ENCODE data around the gene NEMP2.

Gene NEMP2

DNA sequence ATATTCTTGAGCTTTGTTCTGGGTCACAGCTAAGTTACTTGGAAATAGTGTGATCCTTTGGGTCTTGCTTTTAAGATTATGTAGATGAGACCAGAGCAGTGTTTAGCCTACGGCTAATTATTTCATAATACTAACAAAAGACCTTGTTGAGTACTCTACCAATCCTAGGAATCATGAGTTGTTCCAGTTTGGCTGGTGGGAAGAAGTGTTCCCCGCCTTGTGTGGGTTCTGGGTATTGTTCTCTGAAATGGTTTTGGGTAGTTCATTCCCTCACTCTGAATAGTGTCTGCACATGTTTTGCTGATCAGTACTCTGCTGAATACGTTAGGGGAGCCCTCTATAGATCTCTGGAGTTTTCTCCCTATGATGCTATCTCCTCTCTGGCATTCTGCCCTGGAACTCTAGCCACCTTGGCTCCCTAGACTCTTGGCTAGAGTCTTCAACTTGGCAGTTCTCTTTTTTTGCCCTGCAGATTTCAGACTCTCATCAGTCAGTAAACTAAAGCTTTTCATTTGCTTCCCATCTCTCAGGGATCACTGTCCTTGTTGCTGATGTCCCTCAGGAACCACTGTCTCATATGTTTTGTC lies 48.4 kb downstream of the NEMP2 start:
- TF ChIP-seq FOXM1 (IDR thresholded peaks at IDR 0.05; ENCODE audit: borderline replicate concordance, low read depth), result no peak
- TF ChIP-seq YY1 (IDR thresholded peaks at IDR 0.05; ENCODE audit: low read depth), result no peak
- TF ChIP-seq EP300 (IDR thresholded peaks at IDR 0.05; ENCODE audit: borderline replicate concordance), result no peak
- no peak for TF ChIP-seq CREB1 (IDR thresholded peaks at IDR 0.05; ENCODE audit: low read depth)
- TF ChIP-seq CEBPB (IDR thresholded peaks at IDR 0.05), result no peak
- no peak for TF ChIP-seq NFIC (IDR thresholded peaks at IDR 0.05)
- no peak for TF ChIP-seq TCF12 (IDR thresholded peaks at IDR 0.05; ENCODE audit: low read depth)
- TF ChIP-seq RAD21 (IDR thresholded peaks at IDR 0.05; ENCODE audit: low read depth), result no peak
- no peak for TF ChIP-seq EGR1 (IDR thresholded peaks at IDR 0.05)
- TF ChIP-seq REST (IDR thresholded peaks at IDR 0.05; ENCODE audit: low read depth), result no peak
- TF ChIP-seq TAF1 (IDR thresholded peaks at IDR 0.05; ENCODE audit: low read depth), result no peak
- no peak for TF ChIP-seq TEAD4 (IDR thresholded peaks at IDR 0.05)

DNA sequence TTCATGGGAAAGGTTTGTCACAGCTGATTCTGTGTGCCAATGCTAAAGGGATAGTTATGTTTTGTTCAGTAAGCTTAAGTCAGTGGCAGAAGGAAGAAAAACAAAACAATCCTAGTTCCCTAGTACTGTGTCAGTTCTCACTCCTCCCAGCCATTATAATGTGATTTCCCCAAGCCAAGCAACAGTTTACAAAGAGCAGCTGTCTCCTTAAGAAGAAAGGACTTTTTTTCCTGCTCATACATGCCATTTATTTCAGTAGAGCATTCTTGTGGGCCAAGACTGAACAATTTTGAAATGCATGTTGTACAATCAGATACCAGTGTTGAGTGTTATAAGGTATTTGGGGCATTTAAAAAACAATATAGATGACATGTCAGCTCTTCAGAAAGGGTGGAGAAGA lies 52.1 kb downstream of the NEMP2 start:
- TF ChIP-seq ZBTB7A (IDR thresholded peaks at IDR 0.05; ENCODE audit: low read depth) (no peak), EGR1 (IDR thresholded peaks at IDR 0.05) (no peak)

DNA sequence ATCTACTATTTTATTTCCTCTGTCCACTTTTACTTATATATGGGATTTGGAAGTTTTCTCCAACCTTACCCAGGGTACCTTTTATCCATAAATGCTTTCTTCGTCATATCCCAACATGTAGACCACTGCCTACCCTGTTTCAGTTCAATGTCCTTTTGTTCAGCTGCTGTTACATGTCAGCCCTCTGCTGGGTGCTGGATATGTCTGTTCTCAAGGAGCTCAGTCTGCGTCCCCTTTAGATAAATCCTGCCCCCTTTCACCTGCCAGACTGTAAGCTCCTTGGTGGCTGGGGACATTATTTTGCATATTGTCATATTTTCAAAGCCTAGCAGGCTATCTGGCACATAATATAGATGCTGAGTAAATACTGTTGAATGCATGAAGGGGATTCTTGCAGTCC lies 53.2 kb downstream of the NEMP2 start:
- TF ChIP-seq YY1 (IDR thresholded peaks at IDR 0.05; ENCODE audit: low read depth) (no peak), MAX (IDR thresholded peaks at IDR 0.05) (no peak), CREB1 (IDR thresholded peaks at IDR 0.05; ENCODE audit: low read depth) (no peak), CEBPB (IDR thresholded peaks at IDR 0.05) (no peak)

GRCh38 chr2:190478572-190479195 lies 55.8 kb downstream of the NEMP2 start:
- TF ChIP-seq, protein P1, sequence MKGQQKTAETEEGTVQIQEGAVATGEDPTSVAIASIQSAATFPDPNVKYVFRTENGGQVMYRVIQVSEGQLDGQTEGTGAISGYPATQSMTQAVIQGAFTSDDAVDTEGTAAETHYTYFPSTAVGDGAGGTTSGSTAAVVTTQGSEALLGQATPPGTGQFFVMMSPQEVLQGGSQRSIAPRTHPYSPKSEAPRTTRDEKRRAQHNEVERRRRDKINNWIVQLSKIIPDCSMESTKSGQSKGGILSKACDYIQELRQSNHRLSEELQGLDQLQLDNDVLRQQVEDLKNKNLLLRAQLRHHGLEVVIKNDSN (IDR thresholded peaks at IDR 0.05), result no peak
- TF ChIP-seq TEAD4 (IDR thresholded peaks at IDR 0.05) (no peak), REST (IDR thresholded peaks at IDR 0.05; ENCODE audit: low read depth) (no peak), RAD21 (IDR thresholded peaks at IDR 0.05; ENCODE audit: low read depth) (no peak), EP300 (IDR thresholded peaks at IDR 0.05; ENCODE audit: borderline replicate concordance) (no peak), YY1 (IDR thresholded peaks at IDR 0.05; ENCODE audit: low read depth) (no peak)

DNA sequence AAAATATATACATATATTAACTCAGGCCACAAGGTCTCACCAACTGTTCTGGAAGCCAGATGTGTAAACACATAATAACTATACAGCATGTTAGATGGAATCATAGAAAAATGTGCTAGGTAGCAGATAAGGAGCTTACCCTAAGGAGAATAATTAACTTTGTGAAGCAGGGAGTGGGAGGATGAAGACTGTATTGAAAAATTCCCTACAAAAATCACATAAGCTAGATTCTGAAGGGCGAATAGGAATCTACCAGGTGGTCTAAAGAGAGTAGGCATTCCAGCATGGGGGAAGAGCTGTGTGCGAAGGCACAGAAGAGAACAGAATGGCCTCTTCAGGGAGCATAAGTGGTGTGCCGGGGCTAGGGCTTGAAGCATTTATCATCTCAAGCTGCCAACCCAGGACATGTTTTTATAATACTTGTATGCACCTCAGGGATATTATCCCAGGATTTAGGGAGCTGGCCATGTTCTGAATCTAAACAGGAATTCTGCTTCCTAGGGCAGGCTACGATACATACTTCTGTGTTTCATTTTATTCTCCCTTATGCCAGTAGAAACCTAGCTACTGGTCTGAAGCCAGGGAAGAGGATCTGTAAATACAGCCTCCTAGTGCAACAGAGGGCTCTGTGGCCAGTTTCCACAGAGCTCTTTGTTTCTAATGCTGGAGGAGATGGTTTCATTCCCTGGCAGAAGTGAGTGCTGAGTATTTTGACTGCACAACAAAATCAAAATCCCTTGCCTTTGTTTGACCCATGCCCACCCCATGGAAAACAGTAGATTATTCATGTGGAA lies 56.7 kb downstream of the NEMP2 start:
- TF ChIP-seq FOXM1 (IDR thresholded peaks at IDR 0.05; ENCODE audit: borderline replicate concordance, low read depth), result no peak
- TF ChIP-seq, protein P1 (IDR thresholded peaks at IDR 0.05), result no peak
- TF ChIP-seq NFIC (IDR thresholded peaks at IDR 0.05), result no peak
- no peak for TF ChIP-seq EGR1 (IDR thresholded peaks at IDR 0.05)
- no peak for TF ChIP-seq EP300 (IDR thresholded peaks at IDR 0.05; ENCODE audit: borderline replicate concordance)

- no peak for TF ChIP-seq REST (IDR thresholded peaks at IDR 0.05; ENCODE audit: low read depth)
- no peak for TF ChIP-seq EGR1 (IDR thresholded peaks at IDR 0.05)
- TF ChIP-seq EP300 (IDR thresholded peaks at IDR 0.05; ENCODE audit: borderline replicate concordance), result no peak
- TF ChIP-seq TAF1 (IDR thresholded peaks at IDR 0.05; ENCODE audit: low read depth), result no peak
- TF ChIP-seq YY1 (IDR thresholded peaks at IDR 0.05; ENCODE audit: low read depth), result no peak
These were observed 64.2 kb downstream of the NEMP2 start for GRCh38 chr2:190470256-190470826.
